Measurements from ENCODE around the gene ACTRT2. TPM values are rescaled to one million over a fixed set of nuclear protein-coding genes. Genes with fewer than 3 reads are reported as not detected.

ACTRT2 gene
- total RNA-seq, 1 donor from 2014 or later, result 0.48 TPM

- DNase-seq (ENCODE audit: low spot score), result no peak
These were observed 10.3 kb downstream of the ACTRT2 start for GRCh38 chr1:3031401-3032221.

- no peak for DNase-seq (ENCODE audit: low spot score)
These were observed 11.2 kb downstream of the ACTRT2 start for GRCh38 chr1:3032371-3033039.

GRCh38 chr1:3033040-3033789, 11.9 kb downstream of the ACTRT2 start:
- DNase-seq (ENCODE audit: low spot score), result no peak

- no peak for DNase-seq (ENCODE audit: low spot score)
These were observed 12.5 kb downstream of the ACTRT2 start for GRCh38 chr1:3033790-3034090.

- no peak for DNase-seq (ENCODE audit: low spot score)
These were observed 12.9 kb downstream of the ACTRT2 start for GRCh38 chr1:3034162-3034561.

GRCh38 chr1:3034728-3035562, 13.7 kb downstream of the ACTRT2 start:
- no peak for DNase-seq (ENCODE audit: low spot score)

GRCh38 chr1:3035563-3036446, 14.5 kb downstream of the ACTRT2 start:
- DNase-seq (ENCODE audit: low spot score), result peak; percentile 6

- no peak for DNase-seq (ENCODE audit: low spot score)
These were observed 15.4 kb downstream of the ACTRT2 start for GRCh38 chr1:3036447-3037280.

GRCh38 chr1:3037281-3038040, 16.2 kb downstream of the ACTRT2 start:
- no peak for DNase-seq (ENCODE audit: low spot score)

GRCh38 chr1:3038113-3038551, 16.9 kb downstream of the ACTRT2 start:
- no peak for DNase-seq (ENCODE audit: low spot score)

- DNase-seq (ENCODE audit: low spot score), result no peak
These were observed 17.4 kb downstream of the ACTRT2 start for GRCh38 chr1:3038571-3039181.

GRCh38 chr1:3040004-3040403, 18.7 kb downstream of the ACTRT2 start:
- DNase-seq (ENCODE audit: low spot score), result no peak

- DNase-seq (ENCODE audit: low spot score), result no peak
These were observed 21.2 kb downstream of the ACTRT2 start for GRCh38 chr1:3042481-3042880.

- no peak for DNase-seq (ENCODE audit: low spot score)
These were observed 27.9 kb downstream of the ACTRT2 start for GRCh38 chr1:3049164-3049563.

GRCh38 chr1:3049905-3050304, 28.6 kb downstream of the ACTRT2 start:
- DNase-seq (ENCODE audit: low spot score), result no peak

GRCh38 chr1:3050603-3051002, 29.3 kb downstream of the ACTRT2 start:
- no peak for DNase-seq (ENCODE audit: low spot score)

GRCh38 chr1:3051270-3052268, 30.3 kb downstream of the ACTRT2 start:
- no peak for DNase-seq (ENCODE audit: low spot score)
